GM19025 (cell line): Measurements from ENCODE around the gene DDX39B.
A peak's percentile ranks its signal among the peaks of the same experiment; 100 is the strongest.

ENCODE experiments used
- ATAC-seq: cut with Tn5 transposase; IDR thresholded peaks from one replicate; pipeline ENCODE4 v1.9.1; 2021; ENCODE audit warnings: mild to moderate bottlenecking, low read depth, moderate library complexity; ENCODE audit not compliant: unreplicated experiment

Gene DDX39B

DNA sequence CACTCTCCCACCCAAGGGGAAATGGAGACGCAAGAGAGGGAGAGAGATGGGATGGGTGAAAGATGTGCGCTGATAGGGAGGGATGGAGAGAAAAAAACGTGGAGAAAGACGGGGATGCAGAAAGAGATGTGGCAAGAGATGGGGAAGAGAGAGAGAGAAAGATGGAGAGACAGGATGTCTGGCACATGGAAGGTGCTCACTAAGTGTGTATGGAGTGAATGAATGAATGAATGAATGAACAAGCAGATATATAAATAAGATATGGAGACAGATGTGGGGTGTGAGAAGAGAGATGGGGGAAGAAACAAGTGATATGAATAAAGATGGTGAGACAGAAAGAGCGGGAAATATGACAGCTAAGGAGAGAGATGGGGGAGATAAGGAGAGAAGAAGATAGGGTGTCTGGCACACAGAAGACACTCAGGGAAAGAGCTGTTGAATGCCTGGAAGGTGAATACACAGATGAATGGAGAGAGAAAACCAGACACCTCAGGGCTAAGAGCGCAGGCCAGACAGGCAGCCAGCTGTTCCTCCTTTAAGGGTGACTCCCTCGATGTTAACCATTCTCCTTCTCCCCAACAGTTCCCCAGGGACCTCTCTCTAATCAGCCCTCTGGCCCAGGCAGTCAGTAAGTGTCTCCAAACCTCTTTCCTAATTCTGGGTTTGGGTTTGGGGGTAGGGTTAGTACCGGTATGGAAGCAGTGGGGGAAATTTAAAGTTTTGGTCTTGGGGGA, 34.3 kb upstream of the DDX39B start:
- no peak for ATAC-seq

DNA sequence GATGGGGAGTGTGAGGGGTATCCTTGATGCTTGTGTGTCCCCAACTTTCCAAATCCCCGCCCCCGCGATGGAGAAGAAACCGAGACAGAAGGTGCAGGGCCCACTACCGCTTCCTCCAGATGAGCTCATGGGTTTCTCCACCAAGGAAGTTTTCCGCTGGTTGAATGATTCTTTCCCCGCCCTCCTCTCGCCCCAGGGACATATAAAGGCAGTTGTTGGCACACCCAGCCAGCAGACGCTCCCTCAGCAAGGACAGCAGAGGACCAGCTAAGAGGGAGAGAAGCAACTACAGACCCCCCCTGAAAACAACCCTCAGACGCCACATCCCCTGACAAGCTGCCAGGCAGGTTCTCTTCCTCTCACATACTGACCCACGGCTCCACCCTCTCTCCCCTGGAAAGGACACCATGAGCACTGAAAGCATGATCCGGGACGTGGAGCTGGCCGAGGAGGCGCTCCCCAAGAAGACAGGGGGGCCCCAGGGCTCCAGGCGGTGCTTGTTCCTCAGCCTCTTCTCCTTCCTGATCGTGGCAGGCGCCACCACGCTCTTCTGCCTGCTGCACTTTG, 33.6 kb upstream of the DDX39B start, which contains the start of gene TNF:
Gene TNF (plus strand): TSS at position 231 of the 567 bp plus-strand sequence. CDS start 177 bp downstream, at position 408.
- no peak for ATAC-seq

GRCh38 chr6:31574106-31575061, 32.6 kb upstream of the DDX39B start:
- ATAC-seq, result no peak

- no peak for ATAC-seq
Measured at GRCh38 chr6:31573239-31574105, 31.7 kb upstream of the DDX39B start.

DNA sequence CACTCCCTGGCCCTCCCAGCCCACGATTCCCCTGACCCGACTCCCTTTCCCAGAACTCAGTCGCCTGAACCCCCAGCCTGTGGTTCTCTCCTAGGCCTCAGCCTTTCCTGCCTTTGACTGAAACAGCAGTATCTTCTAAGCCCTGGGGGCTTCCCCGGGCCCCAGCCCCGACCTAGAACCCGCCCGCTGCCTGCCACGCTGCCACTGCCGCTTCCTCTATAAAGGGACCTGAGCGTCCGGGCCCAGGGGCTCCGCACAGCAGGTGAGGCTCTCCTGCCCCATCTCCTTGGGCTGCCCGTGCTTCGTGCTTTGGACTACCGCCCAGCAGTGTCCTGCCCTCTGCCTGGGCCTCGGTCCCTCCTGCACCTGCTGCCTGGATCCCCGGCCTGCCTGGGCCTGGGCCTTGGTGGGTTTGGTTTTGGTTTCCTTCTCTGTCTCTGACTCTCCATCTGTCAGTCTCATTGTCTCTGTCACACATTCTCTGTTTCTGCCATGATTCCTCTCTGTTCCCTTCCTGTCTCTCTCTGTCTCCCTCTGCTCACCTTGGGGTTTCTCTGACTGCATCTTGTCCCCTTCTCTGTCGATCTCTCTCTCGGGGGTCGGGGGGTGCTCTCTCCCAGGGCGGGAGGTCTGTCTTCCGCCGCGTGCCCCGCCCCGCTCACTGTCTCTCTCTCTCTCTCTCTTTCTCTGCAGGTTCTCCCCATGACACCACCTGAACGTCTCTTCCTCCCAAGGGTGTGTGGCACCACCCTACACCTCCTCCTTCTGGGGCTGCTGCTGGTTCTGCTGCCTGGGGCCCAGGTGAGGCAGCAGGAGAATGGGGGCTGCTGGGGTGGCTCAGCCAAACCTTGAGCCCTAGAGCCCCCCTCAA, 30.5 kb upstream of the DDX39B start, which contains the start of gene LTA:
Gene LTA (plus strand): TSS at position 249 of the 871 bp plus-strand sequence. CDS start 454 bp downstream, at position 703.
- peak; percentile 54 for ATAC-seq

DNA sequence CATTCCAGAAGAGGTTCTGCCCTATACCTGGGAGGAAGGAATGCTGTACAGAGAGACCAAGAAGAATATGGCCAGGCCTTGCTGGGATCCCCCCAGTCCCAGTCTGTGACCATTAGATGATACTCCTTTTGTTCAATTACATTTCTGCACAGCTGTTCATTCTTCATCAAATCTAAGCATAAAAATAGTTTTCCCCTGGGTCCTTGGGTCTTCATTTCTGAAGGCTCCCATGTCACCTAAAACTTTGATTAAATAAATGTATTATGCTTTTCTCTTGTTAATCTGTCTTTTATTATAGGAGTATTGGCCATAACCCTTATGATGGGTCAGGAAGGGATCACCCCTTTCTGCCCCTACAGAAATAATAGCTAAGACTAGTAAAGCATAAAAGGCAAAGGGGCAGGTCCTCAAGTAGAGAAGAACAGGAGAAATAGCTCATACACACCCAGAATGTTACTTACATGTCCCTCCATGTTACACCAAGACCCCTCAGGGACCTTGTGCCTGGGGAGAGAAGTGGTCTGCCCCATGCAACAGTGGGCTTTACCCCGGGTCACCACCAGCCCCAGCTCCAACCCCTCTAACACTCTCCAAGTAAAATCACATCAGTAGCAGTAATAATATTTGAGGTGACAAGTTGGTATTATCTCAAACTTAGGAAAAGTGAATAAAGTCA, 28.2 kb upstream of the DDX39B start:
- ATAC-seq, result no peak

GRCh38 chr6:31568537-31568961, 26.7 kb upstream of the DDX39B start:
- peak; percentile 62 for ATAC-seq

DNA sequence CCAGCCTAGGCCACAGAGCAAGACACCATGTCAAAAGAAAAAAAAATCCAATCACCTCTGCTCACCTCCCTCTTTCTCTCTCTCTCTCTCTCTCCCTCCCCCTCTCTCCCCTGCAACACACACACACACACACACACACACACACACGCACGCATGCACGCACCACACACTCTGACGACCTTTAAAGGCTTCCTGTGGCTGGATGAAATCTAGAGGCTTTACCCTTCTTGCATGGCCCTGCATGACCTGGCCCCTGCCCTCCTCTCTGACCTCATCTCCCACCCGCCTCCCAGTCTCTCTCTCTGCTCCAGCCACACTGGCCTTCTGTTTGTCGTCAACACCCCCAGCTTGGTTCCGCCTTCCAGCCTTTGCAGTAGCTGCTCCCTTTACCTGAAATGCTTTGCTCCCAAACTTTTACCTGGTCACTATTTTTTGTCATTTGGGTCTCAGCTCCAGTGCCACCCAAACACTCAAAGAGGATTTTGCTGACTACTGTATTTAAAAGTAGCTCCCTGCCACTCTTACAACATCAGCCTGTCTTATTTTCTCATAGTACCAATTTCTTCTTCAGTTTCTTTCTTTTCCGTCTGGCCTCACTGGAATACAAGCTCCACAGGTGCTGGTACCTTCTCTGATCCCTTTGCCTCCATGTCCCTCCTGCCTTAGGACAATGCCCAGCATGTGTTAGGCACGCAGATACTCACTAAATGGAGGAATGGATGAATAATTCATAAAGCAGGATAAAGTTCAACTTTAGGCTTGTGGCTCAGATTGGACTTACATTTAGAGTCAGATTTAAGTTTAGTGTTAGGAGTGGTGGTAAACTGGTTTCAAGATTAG, 25.9 kb upstream of the DDX39B start:
- no peak for ATAC-seq

DNA sequence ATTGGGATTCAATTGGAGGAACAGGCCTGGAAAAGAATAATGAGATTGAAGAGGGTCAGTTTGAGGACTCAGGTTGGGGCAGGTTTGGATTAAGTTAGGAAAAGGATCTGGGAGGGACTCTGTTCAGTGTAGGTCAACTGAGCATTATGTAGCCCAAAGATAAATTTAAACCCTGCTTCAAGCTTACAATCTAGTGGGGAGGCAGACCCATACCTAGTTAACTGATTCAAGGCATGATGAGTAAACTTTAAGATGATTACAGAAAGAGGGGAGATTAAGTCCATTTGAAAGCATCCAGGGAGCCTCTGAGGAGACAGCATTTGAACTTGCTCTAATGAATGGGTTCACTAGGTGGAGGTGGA, 18.9 kb upstream of the DDX39B start:
- no peak for ATAC-seq

DNA sequence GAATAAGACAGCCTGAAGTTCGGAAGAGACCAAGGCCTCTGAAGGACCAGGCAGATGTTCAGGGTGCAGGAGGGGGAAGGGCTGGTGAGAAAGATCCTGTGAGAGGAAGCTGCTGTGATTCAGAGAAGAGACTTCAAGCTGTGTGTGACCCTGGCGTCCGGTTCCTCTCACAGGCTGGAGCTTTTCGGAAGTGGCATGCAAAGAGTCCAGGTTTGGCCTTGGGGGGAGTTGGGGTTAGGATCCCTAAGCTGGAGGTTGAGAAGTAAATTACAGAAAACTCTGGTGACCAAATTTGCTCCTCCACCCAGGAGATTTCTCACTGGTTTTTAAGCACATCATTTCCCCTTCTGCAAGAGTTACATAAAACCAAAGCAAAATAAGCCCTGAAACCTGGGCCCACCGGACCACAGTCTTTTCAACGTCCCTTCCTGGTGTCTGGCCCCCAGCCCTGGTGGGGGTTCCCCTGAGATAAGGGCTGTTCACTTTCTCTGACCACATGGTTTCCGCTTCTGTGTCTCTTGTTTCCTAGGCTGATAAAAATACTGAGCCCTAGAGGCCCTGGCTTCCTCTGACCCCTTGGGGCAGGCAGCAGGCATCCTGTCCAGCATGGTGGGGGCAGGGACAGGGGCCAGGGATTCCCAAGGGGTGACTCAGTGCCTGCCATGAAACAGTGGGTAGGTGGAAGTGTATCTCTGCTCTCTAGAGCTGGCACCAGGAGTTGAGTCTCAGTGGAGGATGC, 18.3 kb upstream of the DDX39B start:
- peak; percentile 76 for ATAC-seq

DNA sequence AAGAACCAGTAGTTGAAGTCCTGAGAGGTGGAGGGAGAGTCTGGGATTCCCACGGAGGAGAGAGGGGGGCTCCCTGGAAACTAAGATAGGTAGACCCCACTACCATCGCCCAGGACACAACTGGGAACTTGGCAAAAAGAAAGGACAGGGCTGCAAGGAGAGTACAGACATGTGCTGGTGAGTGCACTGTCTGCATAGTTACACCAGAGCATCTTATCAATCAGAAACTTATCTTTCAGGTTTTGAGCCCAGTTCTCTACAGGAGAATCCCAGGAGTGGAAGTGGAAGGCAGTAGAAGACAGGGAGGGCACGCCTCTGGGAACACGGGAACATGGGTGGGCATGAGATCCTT, 17.8 kb upstream of the DDX39B start:
- no peak for ATAC-seq

GRCh38 chr6:31558631-31559500, 17.1 kb upstream of the DDX39B start:
- no peak for ATAC-seq

DNA sequence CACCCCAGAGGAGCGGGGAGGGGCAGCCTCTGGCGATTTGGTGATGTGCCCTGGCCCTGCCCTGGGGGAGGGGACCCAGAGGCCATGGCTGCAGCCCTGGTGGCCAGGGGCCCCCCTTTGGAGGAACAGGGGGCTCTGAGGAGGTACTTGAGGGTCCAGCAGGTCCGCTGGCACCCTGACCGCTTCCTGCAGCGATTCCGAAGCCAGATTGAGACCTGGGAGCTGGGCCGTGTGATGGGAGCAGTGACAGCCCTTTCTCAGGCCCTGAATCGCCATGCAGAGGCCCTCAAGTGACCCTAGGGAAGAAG, 16.5 kb upstream of the DDX39B start:
- no peak for ATAC-seq

GRCh38 chr6:31557443-31558317, 15.9 kb upstream of the DDX39B start:
- no peak for ATAC-seq

DNA sequence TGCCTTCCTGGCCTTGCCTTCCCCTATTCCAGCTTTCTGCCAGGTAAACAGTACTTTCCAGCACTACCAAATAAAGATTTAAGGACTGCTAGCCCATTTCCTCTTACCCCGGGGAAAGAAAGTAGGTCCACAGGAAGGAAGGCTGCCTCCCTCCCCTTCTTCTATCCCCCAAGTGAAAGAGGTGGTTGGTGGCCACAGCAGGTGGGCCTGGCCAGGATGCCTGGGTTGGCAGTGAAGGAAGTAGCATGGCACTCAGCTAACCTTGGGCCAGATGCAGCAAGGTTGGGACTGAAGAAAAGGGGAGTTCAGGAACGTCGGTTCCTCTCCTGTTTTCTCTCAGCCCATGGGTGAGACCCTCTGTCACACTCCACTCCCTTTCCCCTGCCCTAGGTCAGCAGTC, 14.5 kb upstream of the DDX39B start:
- ATAC-seq, result no peak
